ENCODE data around the gene OSCP1.

- TF ChIP-seq CTCF (IDR thresholded peaks at IDR 0.05 in 8 of 11, conservative IDR thresholded peaks at IDR 0.05 in 3 of 11), result no peak
- no peak for TF ChIP-seq POLR2A (IDR thresholded peaks at IDR 0.05)
- no peak for TF ChIP-seq POLR2AphosphoS5 (IDR thresholded peaks at IDR 0.05)
Measured at GRCh38 chr1:36476945-36477344, 26.7 kb upstream of the OSCP1 start.
